Upper lobe of left lung (tissue), 4 donors: ENCODE measurements around the gene PRKCSH.

Experiments used
- POLR2AphosphoS5 ChIP-seq, 2 donors: sonication (generic); formaldehyde crosslinking; IDR thresholded peaks; one replicate each; pipeline ENCODE4 v1.5.1; 2017; ENCODE audit warnings: antibody characterized with exemption in 2 of 2
- TF ChIP-seq, protein P1 (sequence below), 6 experiments: fragments of 450-650 bp in 4 of 6; fragments of 200-600 bp in 2 of 6; sonication (generic) in 2 of 6; IDR thresholded peaks; one replicate each; pipeline ENCODE4 v1.5.1; 2016 to 2019; ENCODE audit warnings: antibody characterized with exemption in 6 of 6

DNA sequence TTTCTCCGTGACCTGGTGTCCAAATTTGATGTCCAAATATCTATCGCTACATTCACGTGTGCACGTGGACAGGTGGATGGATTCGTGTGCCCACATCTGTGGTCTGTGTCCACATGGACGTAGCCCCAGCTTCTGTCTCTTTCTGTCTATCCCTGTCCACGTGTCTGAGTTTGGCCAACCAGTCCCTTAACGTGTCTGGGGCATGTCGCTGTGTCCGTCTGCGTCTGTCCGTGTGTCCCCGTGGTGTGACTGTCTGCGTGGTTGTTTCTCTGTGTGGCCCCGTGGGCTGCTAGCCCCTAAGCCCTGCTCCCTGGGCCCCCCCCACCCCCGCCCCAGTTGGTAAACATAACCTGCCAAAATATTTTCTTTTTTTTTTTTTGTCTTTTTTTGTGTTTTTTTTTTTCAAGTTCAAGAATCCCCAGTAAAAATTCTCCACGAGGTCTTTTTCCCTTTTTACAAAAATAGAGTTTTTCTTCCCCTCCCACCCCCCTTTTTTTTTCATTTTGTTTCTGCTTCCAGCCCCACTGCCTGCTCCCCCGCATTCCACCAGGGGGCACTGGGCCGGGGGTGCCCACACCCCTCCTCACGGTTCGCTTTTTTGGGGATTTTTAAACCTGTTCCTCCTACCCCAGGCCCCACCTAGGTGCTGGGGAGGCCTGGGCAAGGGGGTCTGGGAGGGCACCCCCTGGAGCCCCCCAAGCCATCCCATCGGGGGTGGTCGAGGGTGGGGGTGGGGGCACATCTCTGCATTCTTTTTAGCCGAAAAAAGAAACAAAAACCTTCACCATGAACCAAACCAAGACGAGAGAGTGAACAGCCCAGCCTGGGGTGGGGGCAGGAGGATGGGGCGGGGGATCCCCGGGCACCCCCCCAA, 18.3 kb downstream of the PRKCSH start:
- no peak for TF ChIP-seq POLR2AphosphoS5 (IDR thresholded peaks at IDR 0.05)
- TF ChIP-seq, protein P1, sequence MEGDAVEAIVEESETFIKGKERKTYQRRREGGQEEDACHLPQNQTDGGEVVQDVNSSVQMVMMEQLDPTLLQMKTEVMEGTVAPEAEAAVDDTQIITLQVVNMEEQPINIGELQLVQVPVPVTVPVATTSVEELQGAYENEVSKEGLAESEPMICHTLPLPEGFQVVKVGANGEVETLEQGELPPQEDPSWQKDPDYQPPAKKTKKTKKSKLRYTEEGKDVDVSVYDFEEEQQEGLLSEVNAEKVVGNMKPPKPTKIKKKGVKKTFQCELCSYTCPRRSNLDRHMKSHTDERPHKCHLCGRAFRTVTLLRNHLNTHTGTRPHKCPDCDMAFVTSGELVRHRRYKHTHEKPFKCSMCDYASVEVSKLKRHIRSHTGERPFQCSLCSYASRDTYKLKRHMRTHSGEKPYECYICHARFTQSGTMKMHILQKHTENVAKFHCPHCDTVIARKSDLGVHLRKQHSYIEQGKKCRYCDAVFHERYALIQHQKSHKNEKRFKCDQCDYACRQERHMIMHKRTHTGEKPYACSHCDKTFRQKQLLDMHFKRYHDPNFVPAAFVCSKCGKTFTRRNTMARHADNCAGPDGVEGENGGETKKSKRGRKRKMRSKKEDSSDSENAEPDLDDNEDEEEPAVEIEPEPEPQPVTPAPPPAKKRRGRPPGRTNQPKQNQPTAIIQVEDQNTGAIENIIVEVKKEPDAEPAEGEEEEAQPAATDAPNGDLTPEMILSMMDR (IDR thresholded peaks at IDR 0.05): peak in 1 of 6 experiments; percentile 24
